Hepatocyte (in vitro differentiated cells): ENCODE measurements around the gene KIAA0825. TPM values are rescaled to one million over a fixed set of nuclear protein-coding genes. Genes with fewer than 3 reads are reported as not detected.

Experiments used
- DNase-seq: peaks from one replicate; pipeline ENCODE4 v3.0.0-alpha.2; 2016; ENCODE audit warnings: low spot score
- H2AFZ ChIP-seq: fragments of 200-600 bp; sonication (generic); 2 replicates; pipeline ENCODE4 v1.6.0; 2016; ENCODE audit warnings: antibody characterized with exemption, mild to moderate bottlenecking
- H3K27ac ChIP-seq: fragments of 200-600 bp; sonication (generic); 2 replicates; pipeline ENCODE4 v1.5.1; 2016; ENCODE audit warnings: mild to moderate bottlenecking
- H3K27me3 ChIP-seq: fragments of 200-600 bp; sonication (generic); 2 replicates; pipeline ENCODE4 v1.6.1; 2016
- H3K36me3 ChIP-seq: fragments of 200-600 bp; sonication (generic); replicated peaks from 2 replicates; pipeline ENCODE4 v1.5.1; 2016; ENCODE audit warnings: low read depth; ENCODE audit not compliant: insufficient read depth
- H3K4me1 ChIP-seq: fragments of 200-600 bp; sonication (generic); 2 replicates; pipeline ENCODE4 v1.5.1; 2016; ENCODE audit warnings: mild to moderate bottlenecking, moderate library complexity; ENCODE audit not compliant: insufficient read depth
- H3K4me2 ChIP-seq: fragments of 200-600 bp; sonication (generic); 2 replicates; pipeline ENCODE4 v1.6.0; 2016
- H3K4me3 ChIP-seq: fragments of 200-600 bp; sonication (generic); 2 replicates; pipeline ENCODE4 v1.5.1; 2016; ENCODE audit warnings: mild to moderate bottlenecking
- H3K79me2 ChIP-seq: fragments of 200-600 bp; sonication (generic); 2 replicates; pipeline ENCODE4 v1.6.0; 2017; ENCODE audit warnings: mild to moderate bottlenecking
- H3K9me2 ChIP-seq: fragments of 200-600 bp; sonication (generic); replicated peaks from 2 replicates; pipeline ENCODE4 v1.6.0; 2017; ENCODE audit warnings: mild to moderate bottlenecking; ENCODE audit not compliant: insufficient read depth
- H3K9me3 ChIP-seq: fragments of 200-600 bp; sonication (generic); 2 replicates; pipeline ENCODE4 v1.5.1; 2016; ENCODE audit warnings: low read depth, mild to moderate bottlenecking
- H4K20me1 ChIP-seq: fragments of 200-600 bp; sonication (generic); 2 replicates; pipeline ENCODE4 v1.6.0; 2016; ENCODE audit warnings: mild to moderate bottlenecking; ENCODE audit not compliant: insufficient read depth, poor library complexity, severe bottlenecking
- CTCF ChIP-seq: fragments of 200-600 bp; sonication (generic); IDR thresholded peaks from 2 replicates; pipeline ENCODE4 v1.5.1; 2016; ENCODE audit warnings: antibody characterized with exemption, mild to moderate bottlenecking; ENCODE audit not compliant: poor library complexity
- EZH2 ChIP-seq: fragments of 200-600 bp; sonication (generic); IDR thresholded peaks from 2 replicates; pipeline ENCODE4 v1.6.1; 2016; ENCODE audit warnings: antibody characterized with exemption, mild to moderate bottlenecking, borderline replicate concordance
- EZH2phosphoT487 ChIP-seq: fragments of 200-600 bp; sonication (generic); IDR thresholded peaks from one replicate; pipeline ENCODE4 v1.6.1; 2018; ENCODE audit warnings: antibody characterized with exemption, mild to moderate bottlenecking, low read depth, moderate library complexity; ENCODE audit not compliant: unreplicated experiment, severe bottlenecking
- WGBS: methylation state at CpG from one replicate; pipeline ENCODE4 v1.1.6; 2016; ENCODE audit warnings: low lambda C conversion rate; ENCODE audit errors: missing lambda C conversion rate; 5-methylcytosine and 5-hydroxymethylcytosine counted together
- polyA plus RNA-seq: library from polyadenylated mRNA; unstranded; fragments of >200 nt; fragmentation: Nextera tagmentation; extraction: Ambion mirVana; gene quantifications from 2 replicates; pipeline ENCODE4 v1.2.1, GENCODE V29; 2016
- total RNA-seq: library from RNA; depleted of rRNA; stranded (reverse); fragments of >200 nt; gene quantifications from 2 replicates; pipeline ENCODE4 v1.2.3, GENCODE V29; 2014

Gene KIAA0825
- total and polyA plus RNA-seq, 2 experiments from 2014 or later = 2.1 to 4.5 TPM

- Histone ChIP-seq H3K4me2 (no peak overlapping the region), H3K4me3 (no peak overlapping the region), H3K4me1 (no peaks in the 10 kb centered on the region), H3K9me3 (no peaks in the 10 kb centered on the region), H3K27me3 (no peaks in the 10 kb centered on the region), H2AFZ (no peak overlapping the region), H3K79me2 (no peaks in the 10 kb centered on the region), H3K9me2 (no peaks in the 10 kb centered on the region), H4K20me1 (no peaks in the 10 kb centered on the region), H3K27ac (no peak overlapping the region), H3K36me3 (no peaks in the 10 kb centered on the region)
- WGBS = 100% methylated on average over 1 of the region's 1 CpG
- TF ChIP-seq CTCF (no peak), EZH2phosphoT487 (no peak)
- DNase-seq = no peak
Observed at GRCh38 chr5:94260096-94260495, 358.3 kb downstream of the KIAA0825 start.

- 67% methylated on average over 3 of the region's 3 CpGs for WGBS
- no peaks in the 10 kb centered on the region for H3K4me1 ChIP-seq
Observed at GRCh38 chr5:94254214-94254613, 364.2 kb downstream of the KIAA0825 start.

GRCh38 chr5:94250985-94251384 lies 367.4 kb downstream of the KIAA0825 start:
- TF ChIP-seq EZH2 (no peak), CTCF (no peak), EZH2phosphoT487 (no peak)
- H2AFZ ChIP-seq = no peak overlapping the region
- H3K4me1 ChIP-seq = no peaks in the 10 kb centered on the region
- H3K9me3 ChIP-seq = no peaks in the 10 kb centered on the region
- no peaks in the 10 kb centered on the region for H3K9me2 ChIP-seq
- no peak overlapping the region for H3K4me2 ChIP-seq
- H3K79me2 ChIP-seq = no peaks in the 10 kb centered on the region
- no peaks in the 10 kb centered on the region for H3K27me3 ChIP-seq
- WGBS = 63% methylated on average over 5 of the region's 5 CpGs
- no peaks in the 10 kb centered on the region for H3K36me3 ChIP-seq
- no peak overlapping the region for H3K4me3 ChIP-seq
- H3K27ac ChIP-seq = no peak overlapping the region
- H4K20me1 ChIP-seq = no peaks in the 10 kb centered on the region
- DNase-seq = no peak

More at GRCh38 chr5:94254214-94254613, 364.2 kb downstream of the KIAA0825 start:
- Histone ChIP-seq H3K9me3 (no peaks in the 10 kb centered on the region), H3K4me3 (no peak overlapping the region), H3K4me2 (no peak overlapping the region), H3K9me2 (no peaks in the 10 kb centered on the region), H3K27me3 (no peaks in the 10 kb centered on the region), H3K27ac (no peak overlapping the region), H2AFZ (no peak overlapping the region), H3K79me2 (no peaks in the 10 kb centered on the region), H3K36me3 (no peaks in the 10 kb centered on the region), H4K20me1 (no peaks in the 10 kb centered on the region)
- TF ChIP-seq EZH2phosphoT487 (no peak), EZH2 (no peak), CTCF (no peak)
- no peak for DNase-seq

DNA sequence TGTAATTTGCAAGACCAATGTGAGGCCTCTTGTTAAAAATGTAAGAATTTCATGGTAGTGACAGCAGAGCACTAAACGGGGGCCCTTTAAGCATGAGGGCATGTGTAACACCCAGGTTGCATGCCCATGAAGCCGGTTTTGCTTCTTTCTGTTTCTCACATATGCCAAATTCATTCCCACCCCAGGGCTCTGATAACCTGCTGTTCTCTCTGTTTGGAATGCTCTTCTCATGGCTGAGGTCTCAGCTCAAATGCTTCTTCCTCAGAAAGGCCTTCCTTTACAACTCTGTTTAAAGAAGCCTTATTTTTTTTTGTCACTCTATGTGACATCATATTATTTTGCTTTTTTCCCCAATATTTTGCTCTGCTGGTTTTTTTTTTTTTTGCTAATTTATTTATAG lies 369.0 kb downstream of the KIAA0825 start:
- no peaks in the 10 kb centered on the region for H4K20me1 ChIP-seq
- H3K36me3 ChIP-seq = no peaks in the 10 kb centered on the region
- TF ChIP-seq EZH2 = no peak
- TF ChIP-seq EZH2phosphoT487 = no peak
- no peak for TF ChIP-seq CTCF

More for the DNA sequence above, 369.0 kb downstream of the KIAA0825 start:
- H3K4me2 ChIP-seq = no peak overlapping the region
- no peaks in the 10 kb centered on the region for H3K9me2 ChIP-seq
- H3K4me3 ChIP-seq = no peak overlapping the region
- WGBS = 43% methylated on average over 2 of the region's 2 CpGs
- H3K9me3 ChIP-seq = no peaks in the 10 kb centered on the region
- no peak overlapping the region for H2AFZ ChIP-seq
- H3K27me3 ChIP-seq = no peaks in the 10 kb centered on the region
- H3K27ac ChIP-seq = no peak overlapping the region
- H3K4me1 ChIP-seq = no peaks in the 10 kb centered on the region
- no peaks in the 10 kb centered on the region for H3K79me2 ChIP-seq
- no peak for DNase-seq
